Tibial artery (tissue), 4 donors: ENCODE results near the gene LARP4B.

Experiments used
- DNase-seq, 2 donors: peaks; one replicate each; pipeline ENCODE4 v3.0.0-alpha.2; 2019
- H3K27ac ChIP-seq, 2 donors: fragments of 200-600 bp; sonication (generic) in 1 of 2; 1 replicate in 1 of 2; 2 replicates in 1 of 2; pipeline ENCODE4 v1.5.1; 2018 to 2019; ENCODE audit warnings: mild to moderate bottlenecking in 1 of 2
- H3K27me3 ChIP-seq, 2 donors: fragments of 200-600 bp; sonication (generic) in 1 of 2; one replicate each; pipeline versions ENCODE4 v1.5.1 to v1.6.0; 2016 to 2019
- H3K36me3 ChIP-seq, 3 donors: fragments of 200-600 bp; sonication (generic) in 2 of 3; one replicate each; pipeline ENCODE4 v1.5.1; 2016 to 2019; ENCODE audit warnings: mild to moderate bottlenecking in 2 of 3
- H3K4me1 ChIP-seq, 4 donors: fragments of 200-600 bp; sonication (generic) in 2 of 4; 1 replicate in 3 of 4; 2 replicates in 1 of 4; pipeline ENCODE4 v1.5.1; 2016 to 2019
- H3K4me3 ChIP-seq, 2 donors: fragments of 200-600 bp; sonication (generic) in 1 of 2; 1 replicate in 1 of 2; 2 replicates in 1 of 2; pipeline ENCODE4 v1.5.1; 2018 to 2019; ENCODE audit warnings: mild to moderate bottlenecking in 2 of 2
- H3K9me3 ChIP-seq, 3 donors: fragments of 200-600 bp; sonication (generic) in 1 of 3; one replicate each; pipeline ENCODE4 v1.5.1; 2016 to 2019
- CTCF ChIP-seq, 2 experiments: fragments of 200-600 bp in 1 of 2; fragments of 450-650 bp in 1 of 2; IDR thresholded peaks; one replicate each; pipeline ENCODE4 v1.5.1; 2017 to 2019; ENCODE audit warnings: antibody characterized with exemption in 2 of 2, mild to moderate bottlenecking in 1 of 2, moderate library complexity in 1 of 2
- intact Hi-C: fragments of 100-400 bp; cut with DNase I; formaldehyde crosslinking; loops from one replicate; pipeline ENCODE4 v1.15.0; 2023; ENCODE audit warnings: low total_unique reads

The LARP4B gene

GRCh38 chr10:814536-815302, 116.8 kb downstream of the LARP4B start:
- H3K27ac ChIP-seq: no peak overlapping the region
- H3K4me3 ChIP-seq: no peak overlapping the region
- peaks cover 75 to 100% (median 92%) of the 10 kb centered on the region in 3 donors for H3K36me3 ChIP-seq
- H3K27me3 ChIP-seq: no peaks in the 10 kb centered on the region
- H3K9me3 ChIP-seq: no peaks in the 10 kb centered on the region
- no peak for TF ChIP-seq CTCF (IDR thresholded peaks at IDR 0.05)
- DNase-seq: no peak
- intact Hi-C loops: no loop called here
- H3K4me1 ChIP-seq: no peaks in the 10 kb centered on the region

GRCh38 chr10:813286-813685, 118.2 kb downstream of the LARP4B start:
- peaks cover 74 to 98% (median 83%) of the 10 kb centered on the region in 3 donors for H3K36me3 ChIP-seq
- H3K27me3 ChIP-seq: no peaks in the 10 kb centered on the region
- intact Hi-C loops: no loop called here
- no peaks in the 10 kb centered on the region for H3K9me3 ChIP-seq
- DNase-seq: no peak
- no peak overlapping the region for H3K27ac ChIP-seq
- TF ChIP-seq CTCF (IDR thresholded peaks at IDR 0.05): no peak
- H3K4me1 ChIP-seq: no peaks in the 10 kb centered on the region
- no peak overlapping the region for H3K4me3 ChIP-seq

GRCh38 chr10:812787-813186, 118.7 kb downstream of the LARP4B start:
- intact Hi-C loops: no loop called here
- no peak for DNase-seq
- Histone ChIP-seq H3K4me3 (no peak overlapping the region), H3K27ac (no peak overlapping the region), H3K9me3 (no peaks in the 10 kb centered on the region), H3K36me3 (peaks cover 74 to 98% (median 84%) of the 10 kb centered on the region in 3 donors), H3K4me1 (no peaks in the 10 kb centered on the region), H3K27me3 (no peaks in the 10 kb centered on the region)
- TF ChIP-seq CTCF (IDR thresholded peaks at IDR 0.05): no peak

- TF ChIP-seq CTCF (IDR thresholded peaks at IDR 0.05): no peak
- H3K36me3 ChIP-seq: peaks cover 72 to 98% (median 84%) of the 10 kb centered on the region in 3 donors
- H3K4me3 ChIP-seq: no peak overlapping the region
- intact Hi-C loops: no loop called here
- no peaks in the 10 kb centered on the region for H3K27me3 ChIP-seq
- no peaks in the 10 kb centered on the region for H3K4me1 ChIP-seq
- H3K27ac ChIP-seq: no peak overlapping the region
- no peak for DNase-seq
- no peaks in the 10 kb centered on the region for H3K9me3 ChIP-seq
Measured at GRCh38 chr10:811379-812175, 119.9 kb downstream of the LARP4B start.

GRCh38 chr10:810351-810846, 121.1 kb downstream of the LARP4B start:
- no peak for TF ChIP-seq CTCF (IDR thresholded peaks at IDR 0.05)
- no peak for DNase-seq
- Histone ChIP-seq H3K4me1 (no peaks in the 10 kb centered on the region), H3K9me3 (no peaks in the 10 kb centered on the region), H3K27me3 (no peaks in the 10 kb centered on the region), H3K36me3 (peaks cover 71 to 98% (median 77%) of the 10 kb centered on the region in 3 donors), H3K27ac (no peak overlapping the region), H3K4me3 (no peak overlapping the region)
- intact Hi-C loops: no loop called here
